ENCODE measurements around the gene CD320. TPM values are rescaled to one million over a fixed set of nuclear protein-coding genes. Genes with fewer than 3 reads are reported as not detected.
A peak's percentile ranks its signal among the peaks of the same experiment; 100 is the strongest.
"Not testable (repeated sequence)": the region's sequence is repeated elsewhere in the genome, so short reads cannot be mapped to it uniquely, and the experiment has no call there.

CD320 gene
- total RNA-seq, 3 donors from 2014 or later (not counting 1 experiment from before 2014, with no cell fraction given) = 17.0 to 47.1 (median 38.7) TPM

DNA sequence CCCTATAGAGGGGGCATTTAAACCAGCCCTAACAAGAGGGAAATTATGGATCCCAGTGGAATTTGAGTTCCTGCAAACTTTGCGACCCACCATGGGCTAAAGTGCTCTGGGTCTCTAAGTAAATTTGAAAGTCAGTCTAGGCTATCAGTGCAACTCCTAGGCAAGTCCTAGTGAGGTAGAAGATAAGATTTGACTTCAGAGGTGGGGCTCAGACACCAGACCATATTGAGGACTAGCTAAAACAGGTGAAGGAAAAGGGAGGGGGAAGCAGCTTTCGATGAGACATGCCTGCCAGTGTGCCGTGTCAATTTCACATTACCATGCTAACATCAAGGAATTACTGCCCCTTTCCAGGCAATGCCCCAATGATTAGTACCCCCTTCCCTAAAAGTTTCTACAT lies 38.4 kb downstream of the CD320 start:
- peaks cover 12% of the 10 kb centered on the region for H3K4me1 ChIP-seq (ENCODE audit: control insufficient read depth, insufficient read depth, low read length)
- peak overlapping the region; percentile 84 to 92 for H3K27ac Mint-ChIP-seq
- no peaks in the 10 kb centered on the region for H3K36me3 Mint-ChIP-seq
- H3K27me3 ChIP-seq (ENCODE audit: control insufficient read depth, insufficient read depth, low read length) = no peaks in the 10 kb centered on the region
- peak overlapping the region; percentile 94 for H3K4me3 Mint-ChIP-seq
- H3K4me1 Mint-ChIP-seq = peaks cover 13 to 15% of the 10 kb centered on the region in 2 donors
- no peak for ATAC-seq
- no peaks in the 10 kb centered on the region for H3K27me3 Mint-ChIP-seq (ENCODE audit: low read depth in 2 of 2)
- WGBS (ENCODE audit: insufficient coverage) = 86% methylated on average over 2 of the region's 3 CpGs
- H3K9me3 ChIP-seq (ENCODE audit: control insufficient read depth, insufficient read depth, low read length) = no peaks in the 10 kb centered on the region
- peak overlapping the region; percentile 84 for H3K27ac ChIP-seq (ENCODE audit: low read length)
- TF ChIP-seq, protein P1, sequence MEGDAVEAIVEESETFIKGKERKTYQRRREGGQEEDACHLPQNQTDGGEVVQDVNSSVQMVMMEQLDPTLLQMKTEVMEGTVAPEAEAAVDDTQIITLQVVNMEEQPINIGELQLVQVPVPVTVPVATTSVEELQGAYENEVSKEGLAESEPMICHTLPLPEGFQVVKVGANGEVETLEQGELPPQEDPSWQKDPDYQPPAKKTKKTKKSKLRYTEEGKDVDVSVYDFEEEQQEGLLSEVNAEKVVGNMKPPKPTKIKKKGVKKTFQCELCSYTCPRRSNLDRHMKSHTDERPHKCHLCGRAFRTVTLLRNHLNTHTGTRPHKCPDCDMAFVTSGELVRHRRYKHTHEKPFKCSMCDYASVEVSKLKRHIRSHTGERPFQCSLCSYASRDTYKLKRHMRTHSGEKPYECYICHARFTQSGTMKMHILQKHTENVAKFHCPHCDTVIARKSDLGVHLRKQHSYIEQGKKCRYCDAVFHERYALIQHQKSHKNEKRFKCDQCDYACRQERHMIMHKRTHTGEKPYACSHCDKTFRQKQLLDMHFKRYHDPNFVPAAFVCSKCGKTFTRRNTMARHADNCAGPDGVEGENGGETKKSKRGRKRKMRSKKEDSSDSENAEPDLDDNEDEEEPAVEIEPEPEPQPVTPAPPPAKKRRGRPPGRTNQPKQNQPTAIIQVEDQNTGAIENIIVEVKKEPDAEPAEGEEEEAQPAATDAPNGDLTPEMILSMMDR (IDR thresholded peaks at IDR 0.05) = no peak
- no peak for DNase-seq
- no peaks in the 10 kb centered on the region for H3K36me3 ChIP-seq (ENCODE audit: control insufficient read depth, insufficient read depth, low read length)
- H3K9me3 Mint-ChIP-seq = no peaks in the 10 kb centered on the region
- H3K4me3 ChIP-seq (ENCODE audit: low read length) = no peak overlapping the region
- intact Hi-C loops (cut with micrococcal nuclease) = no loop called here

- Mint-ChIP-seq H3K27me3 (ENCODE audit: low read depth in 2 of 2) (no peaks in the 10 kb centered on the region), H3K27ac (no peak overlapping the region), H3K9me3 (no peaks in the 10 kb centered on the region), H3K36me3 (no peaks in the 10 kb centered on the region), H3K4me1 (peaks cover 13 to 26% of the 10 kb centered on the region in 2 donors), H3K4me3 (no peak overlapping the region)
- ATAC-seq = no peak
- intact Hi-C loops (cut with micrococcal nuclease) = no loop called here
- Histone ChIP-seq H3K4me1 (ENCODE audit: control insufficient read depth, insufficient read depth, low read length) (peaks cover 15% of the 10 kb centered on the region), H3K9me3 (ENCODE audit: control insufficient read depth, insufficient read depth, low read length) (no peaks in the 10 kb centered on the region), H3K36me3 (ENCODE audit: control insufficient read depth, insufficient read depth, low read length) (peaks cover 6% of the 10 kb centered on the region), H3K4me3 (ENCODE audit: low read length) (no peak overlapping the region), H3K27ac (ENCODE audit: low read length) (no peak overlapping the region), H3K27me3 (ENCODE audit: control insufficient read depth, insufficient read depth, low read length) (no peaks in the 10 kb centered on the region)
- no peak for DNase-seq
- TF ChIP-seq, protein P1 (IDR thresholded peaks at IDR 0.05) = no peak
- 50% methylated on average over 2 of the region's 3 CpGs for WGBS (ENCODE audit: insufficient coverage)
These were observed 42.3 kb downstream of the CD320 start for GRCh38 chr19:8265872-8266271.

DNA sequence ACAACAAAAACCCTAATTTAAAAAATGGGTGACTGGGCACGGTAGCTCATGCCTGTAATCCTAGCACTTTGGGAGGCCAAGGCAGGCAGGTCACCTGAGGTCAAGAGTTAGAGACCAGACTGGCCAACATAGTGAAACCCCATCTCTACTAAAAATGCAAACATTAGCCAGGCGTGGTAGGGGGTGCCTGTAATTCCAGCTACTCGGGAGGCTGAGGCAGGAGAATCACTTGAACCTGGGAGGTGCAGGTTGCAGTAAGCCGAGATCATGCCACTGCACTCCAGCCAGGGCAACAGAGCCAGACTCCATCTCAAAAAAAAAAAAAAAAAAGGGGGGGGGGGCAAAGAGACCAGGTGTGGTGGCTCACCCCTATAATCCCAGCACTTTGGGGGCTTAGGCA lies 43.9 kb downstream of the CD320 start:
- DNase-seq; H3K9me3 Mint-ChIP-seq; intact Hi-C loops (cut with micrococcal nuclease): not testable (repeated sequence)

DNA sequence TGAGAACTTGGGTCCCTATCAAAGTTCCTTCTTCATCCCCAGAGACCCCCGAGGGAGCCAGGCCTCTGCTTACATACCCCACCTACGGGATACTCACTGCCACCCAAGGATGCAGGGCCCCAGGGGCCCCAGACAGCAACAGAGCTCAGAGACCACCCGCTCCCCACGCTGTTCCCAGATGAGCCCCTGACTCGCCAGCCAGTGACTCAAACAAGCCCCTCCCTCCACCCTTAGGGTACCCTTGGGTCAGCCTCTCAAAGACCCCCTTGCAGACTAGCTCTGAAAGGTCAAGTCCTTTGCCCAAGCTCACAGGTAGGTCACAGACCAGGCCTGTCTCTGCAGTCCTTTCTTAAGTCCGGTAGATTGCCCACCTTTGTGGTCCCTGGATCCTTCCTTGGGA lies 45.7 kb downstream of the CD320 start:
- ATAC-seq (no peak), DNase-seq (no peak)
- Histone ChIP-seq H3K9me3 (ENCODE audit: control insufficient read depth, insufficient read depth, low read length) (no peaks in the 10 kb centered on the region), H3K4me1 (ENCODE audit: control insufficient read depth, insufficient read depth, low read length) (peaks cover 4% of the 10 kb centered on the region), H3K4me3 (ENCODE audit: low read length) (no peak overlapping the region), H3K27ac (ENCODE audit: low read length) (no peak overlapping the region), H3K36me3 (ENCODE audit: control insufficient read depth, insufficient read depth, low read length) (peaks cover 10% of the 10 kb centered on the region), H3K27me3 (ENCODE audit: control insufficient read depth, insufficient read depth, low read length) (no peaks in the 10 kb centered on the region)
- Mint-ChIP-seq H3K27ac (no peak overlapping the region), H3K36me3 (no peaks in the 10 kb centered on the region), H3K4me3 (no peak overlapping the region), H3K4me1 (peaks cover 0 to 20% of the 10 kb centered on the region in 2 donors), H3K9me3 (no peaks in the 10 kb centered on the region), H3K27me3 (ENCODE audit: low read depth in 2 of 2) (no peaks in the 10 kb centered on the region)
- TF ChIP-seq, protein P1 (IDR thresholded peaks at IDR 0.05) = no peak
- intact Hi-C loops (cut with micrococcal nuclease) = no loop called here
- 96% methylated on average over 6 of the region's 6 CpGs for WGBS (ENCODE audit: insufficient coverage)

More for the DNA sequence above, 43.9 kb downstream of the CD320 start:
- H3K36me3 Mint-ChIP-seq; H3K36me3 ChIP-seq (ENCODE audit: control insufficient read depth, insufficient read depth, low read length); H3K27ac ChIP-seq (ENCODE audit: low read length); H3K27me3 Mint-ChIP-seq (ENCODE audit: low read depth in 2 of 2); H3K9me3 ChIP-seq (ENCODE audit: control insufficient read depth, insufficient read depth, low read length); ATAC-seq; H3K4me3 ChIP-seq (ENCODE audit: low read length); H3K4me3 Mint-ChIP-seq; H3K27me3 ChIP-seq (ENCODE audit: control insufficient read depth, insufficient read depth, low read length): not testable (repeated sequence)
- H3K4me1 ChIP-seq (ENCODE audit: control insufficient read depth, insufficient read depth, low read length) = peaks cover 10% of the 10 kb centered on the region
- Mint-ChIP-seq H3K4me1 (peaks cover 8 to 28% of the 10 kb centered on the region in 2 donors), H3K27ac (peak overlapping the region in 1 of 2 donors; percentile 8)
- 87% methylated on average over 3 of the region's 4 CpGs for WGBS (ENCODE audit: insufficient coverage)
